Uterine smooth muscle cell (primary cell): ENCODE data around the gene TNNI3. TPM values are rescaled to one million over a fixed set of nuclear protein-coding genes. Genes with fewer than 3 reads are reported as not detected.

Source experiments
- total RNA-seq: library from RNA; depleted of rRNA; stranded (reverse); fragments of >200 nt; gene quantifications from 2 replicates; pipeline ENCODE4 v1.2.3, GENCODE V29; 2014

Gene TNNI3
- not detected in 2 replicates for total RNA-seq

DNA sequence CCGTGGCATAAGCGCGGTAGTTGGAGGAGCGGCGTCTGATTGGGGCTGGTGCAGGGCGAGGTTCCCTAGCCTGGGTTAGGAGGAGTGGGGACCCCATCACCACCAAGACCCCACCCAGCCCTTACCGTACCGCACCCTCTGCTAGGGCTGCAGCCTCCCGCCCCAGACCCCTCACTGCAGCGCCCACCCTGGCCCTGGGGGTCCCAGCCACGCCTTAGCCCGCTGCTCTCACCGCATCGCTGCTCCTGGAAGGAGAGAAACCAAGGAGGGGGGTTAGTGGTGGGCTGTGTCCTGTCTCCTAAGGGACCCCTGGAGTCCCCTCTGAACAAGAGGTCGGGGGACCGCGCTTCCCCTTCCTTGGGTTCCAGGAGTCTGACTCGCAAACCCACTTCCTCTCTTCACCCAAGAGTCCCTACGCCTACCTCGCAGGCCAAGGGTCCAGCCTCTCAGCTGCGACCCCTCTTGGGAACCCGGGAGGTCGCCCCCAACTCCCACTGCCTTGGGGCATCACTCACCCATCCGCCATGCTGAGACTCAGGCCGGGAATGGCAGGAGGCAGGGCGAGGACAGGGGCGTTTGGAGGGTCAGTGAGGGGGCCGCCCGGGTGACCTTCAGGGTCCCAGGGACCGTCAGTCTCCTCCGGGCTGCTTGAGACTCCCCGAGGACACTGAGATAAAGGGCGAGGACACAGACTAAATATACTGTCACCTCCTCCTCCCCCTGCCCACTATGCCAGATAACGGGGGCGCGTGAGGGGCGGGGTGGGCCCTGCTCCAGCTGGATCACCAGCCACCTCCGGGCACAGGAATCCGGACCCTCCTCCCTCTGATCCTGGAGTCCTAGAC lies at the start of gene TNNI3:
Gene TNNI3, minus strand, starts transcription at position 669 of the 845 bp plus-strand sequence. Its CDS starts 143 bp downstream, at position 526.

DNA sequence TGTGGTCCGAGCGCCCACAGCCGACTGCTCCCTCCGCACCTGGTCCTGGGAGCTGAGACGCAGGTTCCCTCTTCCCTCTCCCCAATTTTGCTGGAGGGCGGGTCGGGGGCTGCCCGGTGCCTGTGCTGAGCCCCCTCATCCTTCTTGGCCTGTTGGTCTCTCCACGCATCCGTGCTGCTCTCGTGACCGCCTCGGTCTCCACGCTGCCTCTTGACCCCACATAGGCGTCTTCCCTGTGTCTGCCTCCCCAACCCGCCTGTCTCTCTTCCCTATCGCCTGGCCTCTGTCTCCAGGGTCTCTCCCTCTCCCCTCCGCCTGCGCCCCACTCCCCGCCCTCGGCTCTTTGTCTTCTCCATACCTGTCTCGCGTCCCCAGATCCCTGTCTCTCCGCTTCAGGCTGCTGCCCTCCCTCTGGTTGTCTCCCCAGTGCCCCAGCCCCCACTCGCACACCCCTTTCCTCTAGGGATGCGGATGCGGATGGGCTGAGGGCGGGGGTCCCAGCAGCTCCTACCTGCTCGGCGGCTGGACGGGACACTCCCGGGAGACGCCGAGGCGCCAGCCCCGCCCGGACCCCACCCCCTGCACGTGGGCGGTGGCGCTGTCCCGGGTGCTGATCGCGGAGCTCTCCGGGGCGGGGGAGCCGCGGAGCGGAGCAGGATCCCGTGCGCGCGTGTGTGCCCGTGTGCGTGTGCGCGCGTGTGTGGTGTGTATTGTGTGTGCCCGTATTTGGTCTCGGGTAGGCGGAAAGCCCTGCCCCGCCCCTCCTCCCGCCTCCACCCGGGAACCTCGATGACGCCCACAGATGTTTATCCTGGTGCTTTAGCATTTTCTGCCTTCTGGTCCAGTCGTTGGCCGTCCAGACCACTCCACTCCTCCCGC lies 22.3 kb upstream of the TNNI3 start, which contains the start of gene SYT5:
Gene SYT5, minus strand, starts transcription at position 684 of the 879 bp plus-strand sequence. CDS start 1,248 bp downstream, outside the sequence.

DNA sequence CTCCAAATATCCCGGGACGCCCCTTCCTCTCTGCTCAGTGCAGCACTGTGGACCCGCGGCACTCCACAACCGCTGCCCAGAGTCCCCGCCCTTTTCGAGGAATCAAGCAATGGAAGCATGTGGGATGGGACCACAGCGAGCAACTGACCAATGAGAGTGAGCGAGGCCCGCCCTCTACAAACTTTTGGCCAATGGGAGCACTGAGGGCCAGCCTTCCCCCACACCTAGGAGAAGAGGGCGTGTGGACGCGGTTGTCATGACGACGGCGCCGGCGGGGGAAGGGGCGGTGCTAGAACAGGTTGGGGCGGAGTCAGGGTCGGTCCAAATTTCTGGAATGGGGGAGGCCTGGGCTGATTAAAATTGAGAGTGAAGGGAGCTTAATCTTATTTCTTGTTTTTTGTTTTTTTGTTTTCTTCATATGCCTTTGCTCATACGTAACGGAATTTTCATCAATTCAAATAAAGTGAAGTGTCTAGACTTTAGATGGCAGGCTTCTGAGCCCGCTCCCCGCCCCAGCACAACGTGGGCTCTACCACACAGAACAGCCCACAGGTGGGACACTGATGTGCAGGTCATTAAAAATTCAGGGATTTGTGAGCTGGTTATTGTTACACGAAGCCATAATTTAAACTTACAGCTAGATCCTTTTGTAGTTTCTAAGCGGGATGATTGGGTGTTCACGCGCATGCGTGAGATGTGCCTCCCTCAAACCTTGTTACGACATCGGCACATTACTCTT lies 9.2 kb upstream of the TNNI3 start, which contains the start of gene DNAAF3:
Gene DNAAF3, minus strand, starts transcription at position 84 of the 739 bp plus-strand sequence. CDS start 200 bp downstream, outside the sequence.

DNA sequence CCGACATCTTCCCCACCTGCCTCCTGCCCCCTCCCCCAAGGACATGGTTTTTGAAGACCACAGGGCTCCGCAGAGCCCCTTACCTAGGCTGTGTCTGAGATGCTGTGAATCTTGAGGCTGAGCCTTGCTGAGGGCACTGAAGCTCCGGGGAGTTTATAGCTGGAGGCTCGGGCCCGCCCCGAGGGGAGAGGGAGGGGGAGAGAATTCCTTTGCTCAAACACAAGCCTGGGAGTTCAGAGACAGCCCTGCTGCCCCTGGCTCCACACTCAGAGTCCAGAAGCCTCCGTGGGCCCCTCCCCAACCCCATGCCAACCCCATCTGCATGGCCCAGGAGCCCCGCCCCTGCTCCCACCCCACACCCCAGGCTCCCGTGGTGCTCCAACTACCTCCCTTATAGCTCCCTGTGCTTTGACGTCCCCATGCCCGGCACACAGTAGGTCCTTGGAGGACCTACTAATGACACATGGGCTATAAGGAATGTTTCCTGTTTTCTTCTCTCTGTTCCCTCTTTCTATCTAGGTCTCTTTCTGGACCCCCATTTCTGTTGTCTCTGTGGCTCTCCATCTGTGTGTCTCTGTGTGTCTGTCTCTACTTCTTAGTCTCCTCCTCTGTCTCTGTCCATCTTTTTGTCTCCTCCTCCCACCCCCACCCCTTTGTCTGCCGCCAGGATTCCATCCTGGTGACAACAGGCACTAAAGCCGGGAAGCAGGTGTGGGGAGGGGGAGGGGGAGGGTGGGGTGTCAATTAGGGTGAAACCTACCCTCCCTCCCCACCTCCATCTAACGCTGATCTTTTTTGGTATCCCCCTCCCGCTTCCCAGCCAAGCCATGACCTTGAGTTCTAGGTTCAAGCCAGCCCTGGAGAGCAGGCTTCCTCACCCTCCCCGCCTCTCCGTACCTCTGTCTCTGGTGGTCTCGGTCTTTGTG lies 8.2 kb downstream of the TNNI3 start, which contains the start of gene TNNT1:
Gene TNNT1, minus strand, starts transcription at position 129 of the 926 bp plus-strand sequence. CDS start 2,049 bp downstream, outside the sequence.

DNA sequence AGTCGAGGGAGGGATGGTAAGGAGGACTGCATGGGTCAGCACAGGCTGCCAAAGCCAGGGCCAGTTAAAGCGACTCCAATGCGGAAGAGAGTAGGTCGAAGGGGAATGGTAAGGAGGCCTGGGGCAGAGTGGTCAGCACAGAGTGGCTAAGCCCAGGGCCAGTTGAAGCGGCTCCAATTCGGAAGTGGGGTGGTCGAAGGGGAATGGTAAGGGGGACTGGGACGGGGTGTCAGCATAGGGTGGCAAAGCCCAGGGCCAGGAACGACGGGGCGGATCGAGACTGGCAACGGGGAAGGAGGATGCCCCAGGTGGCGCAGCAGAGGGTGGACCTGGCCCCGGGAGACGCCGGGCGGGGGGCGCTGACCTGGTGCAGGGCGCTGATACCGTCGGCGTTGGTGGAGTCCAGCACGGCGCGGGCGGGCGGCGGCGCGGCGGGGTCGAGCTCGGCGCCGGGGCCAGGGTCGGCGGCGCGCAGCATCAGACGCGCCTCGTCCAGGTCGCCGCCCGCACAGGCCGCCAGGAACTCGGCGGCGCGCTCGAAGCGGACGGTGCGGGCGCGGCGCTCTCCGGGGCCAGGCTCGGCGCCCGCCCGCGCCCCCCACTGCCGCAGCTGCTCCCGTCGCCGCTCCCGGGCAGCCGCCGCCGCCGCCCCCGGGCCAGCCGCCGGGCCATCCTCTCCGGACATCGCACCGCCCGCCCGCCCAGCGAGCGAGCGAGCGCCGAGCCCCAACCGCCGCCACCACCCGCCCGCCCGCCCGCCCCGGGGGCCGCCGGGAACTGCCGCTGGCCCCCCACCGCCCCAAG lies 40.5 kb downstream of the TNNI3 start, which contains the start of gene PPP1R12C:
Gene PPP1R12C, minus strand, starts transcription at position 779 of the 804 bp plus-strand sequence. Its CDS starts 94 bp downstream, at position 685.

Other genes with a start within 250 kb of the TNNI3 start
- 0.22 TPM in 1 of 2 replicates, not detected in the other for gene NLRP7, start 210.2 kb downstream of the TNNI3 start, total RNA-seq
- gene NLRP2, start 191.4 kb downstream of the TNNI3 start, total RNA-seq, result under 0.01 and 0.33 TPM in 2 replicates
- not detected in 2 replicates for gene GP6, start 119.5 kb downstream of the TNNI3 start, total RNA-seq
- 10.7 and 11.0 TPM in 2 replicates for gene RDH13, start 94.6 kb downstream of the TNNI3 start, total RNA-seq
- 0.75 and 1.8 TPM in 2 replicates for gene EPS8L1, start 81.9 kb downstream of the TNNI3 start, total RNA-seq
- gene PPP1R12C, start 40.1 kb downstream of the TNNI3 start, total RNA-seq, result 44.6 and 50.9 TPM in 2 replicates
- gene TNNT1, start 8.5 kb downstream of the TNNI3 start, total RNA-seq, result 4.1 and 4.5 TPM in 2 replicates
- 0.33 and 0.75 TPM in 2 replicates for gene DNAAF3, start 8.9 kb upstream of the TNNI3 start, total RNA-seq
- under 0.01 and 0.12 TPM in 2 replicates for gene SYT5, start 22.6 kb upstream of the TNNI3 start, total RNA-seq
- 7.4 and 15.3 TPM in 2 replicates for gene PTPRH, start 51.8 kb upstream of the TNNI3 start, total RNA-seq
- 1.6 and 1.7 TPM in 2 replicates for gene TMEM86B, start 71.0 kb upstream of the TNNI3 start, total RNA-seq
- gene PPP6R1, start 101.3 kb upstream of the TNNI3 start, total RNA-seq, result 34.7 and 45.9 TPM in 2 replicates
- 32.7 and 45.6 TPM in 2 replicates for gene HSPBP1, start 122.4 kb upstream of the TNNI3 start, total RNA-seq
- gene BRSK1, start 126.3 kb upstream of the TNNI3 start, total RNA-seq, result 7.0 and 9.2 TPM in 2 replicates
- not detected in 2 replicates for gene TMEM150B, start 167.6 kb upstream of the TNNI3 start, total RNA-seq
- 6.5 and 12.1 TPM in 2 replicates for gene KMT5C, start 182.1 kb upstream of the TNNI3 start, total RNA-seq
- not detected in 2 replicates for gene COX6B2, start 197.0 kb upstream of the TNNI3 start, total RNA-seq
- gene GARIN5B, start 205.5 kb upstream of the TNNI3 start, total RNA-seq, result not detected in 2 replicates
- gene IL11, start 212.7 kb upstream of the TNNI3 start, total RNA-seq, result 6.9 and 8.5 TPM in 2 replicates
- 0.37 TPM in 1 of 2 replicates, not detected in the other for gene TMEM190, start 219.1 kb upstream of the TNNI3 start, total RNA-seq
- 0.33 and 0.75 TPM in 2 replicates for gene TMEM238, start 226.6 kb upstream of the TNNI3 start, total RNA-seq
- 393 and 410 TPM in 2 replicates for gene RPL28, start 228.2 kb upstream of the TNNI3 start, total RNA-seq